ENCODE data around the gene GRAP. TPM values are rescaled to one million over a fixed set of nuclear protein-coding genes. Genes with fewer than 3 reads are reported as not detected.
A peak's percentile ranks its signal among the peaks of the same experiment; 100 is the strongest.

GRAP gene
- total and polyA plus RNA-seq, 7 donors: 0.71 to 2.2 (median 1.7) TPM

DNA sequence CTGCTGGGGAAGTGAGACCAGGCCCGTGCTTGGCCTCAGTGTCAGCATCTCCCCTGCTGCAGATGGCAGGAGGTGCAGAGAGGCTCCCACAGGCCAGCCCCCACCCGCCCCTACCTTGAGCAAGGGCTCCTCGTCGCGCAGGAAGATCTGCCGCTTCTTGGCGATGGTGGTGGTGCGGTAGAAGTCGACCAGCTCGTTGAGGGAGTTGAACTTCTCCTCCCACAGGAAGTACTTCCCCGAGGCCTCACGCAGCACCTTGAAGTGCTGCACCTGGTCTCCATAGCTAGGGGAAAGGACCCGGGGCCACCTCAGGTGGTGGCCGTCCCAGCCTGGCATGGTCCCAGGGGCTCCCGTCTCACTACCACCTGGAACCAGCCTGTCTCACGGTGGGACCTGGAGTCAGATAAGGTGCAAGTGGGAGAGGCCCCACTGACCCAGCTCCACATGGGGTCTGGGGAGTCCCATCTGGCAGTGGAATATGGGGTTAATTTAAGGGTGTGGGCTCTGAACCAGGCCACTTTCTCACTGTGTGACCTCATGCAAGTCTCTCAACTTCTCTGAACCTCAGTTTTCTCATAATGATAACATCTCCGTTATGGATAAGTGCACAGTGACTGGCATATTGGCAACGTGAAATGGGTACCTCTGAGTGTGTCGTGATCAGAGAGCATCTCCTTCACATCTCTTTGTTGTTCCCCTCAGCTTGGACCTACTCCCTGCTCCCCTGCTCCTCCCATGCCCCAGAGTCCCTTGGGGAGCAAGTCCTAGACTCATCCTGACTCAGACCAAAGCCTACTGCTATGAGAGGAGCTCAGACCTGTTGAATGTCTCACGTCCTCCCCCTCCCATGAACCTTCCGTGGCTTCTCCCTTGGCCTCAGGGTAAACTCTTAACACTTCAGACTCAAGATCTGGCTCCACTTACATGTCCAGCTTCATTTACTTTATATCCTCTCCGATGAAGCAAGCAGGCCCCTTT, 22.4 kb downstream of the GRAP start:
- H3K36me3 ChIP-seq (ENCODE audit: insufficient read depth in 1 of 2, low read depth in 1 of 2): no peaks in the 10 kb centered on the region
- TF ChIP-seq, protein P1, sequence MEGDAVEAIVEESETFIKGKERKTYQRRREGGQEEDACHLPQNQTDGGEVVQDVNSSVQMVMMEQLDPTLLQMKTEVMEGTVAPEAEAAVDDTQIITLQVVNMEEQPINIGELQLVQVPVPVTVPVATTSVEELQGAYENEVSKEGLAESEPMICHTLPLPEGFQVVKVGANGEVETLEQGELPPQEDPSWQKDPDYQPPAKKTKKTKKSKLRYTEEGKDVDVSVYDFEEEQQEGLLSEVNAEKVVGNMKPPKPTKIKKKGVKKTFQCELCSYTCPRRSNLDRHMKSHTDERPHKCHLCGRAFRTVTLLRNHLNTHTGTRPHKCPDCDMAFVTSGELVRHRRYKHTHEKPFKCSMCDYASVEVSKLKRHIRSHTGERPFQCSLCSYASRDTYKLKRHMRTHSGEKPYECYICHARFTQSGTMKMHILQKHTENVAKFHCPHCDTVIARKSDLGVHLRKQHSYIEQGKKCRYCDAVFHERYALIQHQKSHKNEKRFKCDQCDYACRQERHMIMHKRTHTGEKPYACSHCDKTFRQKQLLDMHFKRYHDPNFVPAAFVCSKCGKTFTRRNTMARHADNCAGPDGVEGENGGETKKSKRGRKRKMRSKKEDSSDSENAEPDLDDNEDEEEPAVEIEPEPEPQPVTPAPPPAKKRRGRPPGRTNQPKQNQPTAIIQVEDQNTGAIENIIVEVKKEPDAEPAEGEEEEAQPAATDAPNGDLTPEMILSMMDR (IDR thresholded peaks at IDR 0.05): no peak
- H3K27me3 ChIP-seq (ENCODE audit: insufficient read depth in 3 of 3, low read length in 2 of 3): no peaks in the 10 kb centered on the region
- 83 to 87% (median 84%) methylated on average over 21 to 22 of the region's 22 CpGs for WGBS, 3 donors
- no peak overlapping the region for H3K27ac ChIP-seq
- peak; percentile 11 to 39 for DNase-seq
- H3K4me3 ChIP-seq: no peak overlapping the region
- H3K9me3 ChIP-seq: no peaks in the 10 kb centered on the region
- ATAC-seq: no peak
- H3K4me1 ChIP-seq: no peaks in the 10 kb centered on the region
- intact Hi-C loops (cut with DNase I): loop anchor here in 1 of 2 donors (10.0 kb wide), 1 partner anchor 60 kb away; no protein-coding TSS in a partner anchor

GRCh38 chr17:19023209-19023999, 23.4 kb downstream of the GRAP start:
- Histone ChIP-seq H3K36me3 (ENCODE audit: insufficient read depth in 1 of 2, low read depth in 1 of 2) (no peaks in the 10 kb centered on the region), H3K27ac (no peak overlapping the region), H3K4me1 (no peaks in the 10 kb centered on the region), H3K9me3 (no peaks in the 10 kb centered on the region), H3K27me3 (ENCODE audit: insufficient read depth in 3 of 3, low read length in 2 of 3) (no peaks in the 10 kb centered on the region), H3K4me3 (no peak overlapping the region)
- TF ChIP-seq, protein P1 (IDR thresholded peaks at IDR 0.05): no peak
- intact Hi-C loops (cut with DNase I): loop anchor here in 1 of 2 donors (10.0 kb wide), 1 partner anchor 59 kb away; no protein-coding TSS in a partner anchor
- ATAC-seq (no peak), DNase-seq (no peak)
- 78 to 86% (median 84%) methylated on average over 9 of the region's 9 CpGs for WGBS, 3 donors

GRCh38 chr17:19022747-19023146, 24.0 kb downstream of the GRAP start:
- 79 to 97% (median 85%) methylated on average over 5 to 6 of the region's 6 CpGs for WGBS, 3 donors
- Histone ChIP-seq H3K9me3 (no peaks in the 10 kb centered on the region), H3K4me3 (no peak overlapping the region), H3K27ac (no peak overlapping the region), H3K36me3 (ENCODE audit: insufficient read depth in 1 of 2, low read depth in 1 of 2) (no peaks in the 10 kb centered on the region), H3K27me3 (ENCODE audit: insufficient read depth in 3 of 3, low read length in 2 of 3) (no peaks in the 10 kb centered on the region), H3K4me1 (no peaks in the 10 kb centered on the region)
- ATAC-seq: no peak
- intact Hi-C loops (cut with DNase I): loop anchor here in 1 of 2 donors (10.0 kb wide), 1 partner anchor 58 kb away; no protein-coding TSS in a partner anchor
- TF ChIP-seq, protein P1 (IDR thresholded peaks at IDR 0.05): no peak
- peak; percentile 4 to 39 for DNase-seq

DNA sequence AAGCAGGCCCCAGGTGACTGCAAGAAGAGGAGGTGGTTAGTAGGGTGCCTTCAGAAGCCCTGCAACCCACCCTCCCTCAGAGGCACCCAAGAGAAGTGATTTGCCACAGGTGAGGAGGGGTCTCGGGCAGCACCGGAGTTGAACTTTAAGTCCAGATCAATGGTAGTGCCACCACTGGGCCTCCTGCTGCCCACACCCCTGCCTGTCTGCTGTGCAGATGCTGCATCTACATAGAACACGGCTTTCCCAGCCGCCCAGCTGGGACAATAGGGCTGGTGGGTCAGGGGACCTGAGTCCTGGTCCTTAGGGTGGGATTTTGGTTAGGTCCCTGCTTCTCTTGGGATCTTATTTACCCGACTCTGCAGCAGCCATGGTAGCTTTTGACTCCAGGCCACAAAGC, 24.6 kb downstream of the GRAP start:
- Histone ChIP-seq H3K27ac (no peak overlapping the region), H3K27me3 (ENCODE audit: insufficient read depth in 3 of 3, low read length in 2 of 3) (no peaks in the 10 kb centered on the region), H3K9me3 (no peaks in the 10 kb centered on the region), H3K4me3 (no peak overlapping the region), H3K4me1 (no peaks in the 10 kb centered on the region), H3K36me3 (ENCODE audit: insufficient read depth in 1 of 2, low read depth in 1 of 2) (no peaks in the 10 kb centered on the region)
- WGBS, 3 donors: 89 to 95% (median 93%) methylated on average over 5 of the region's 5 CpGs
- ATAC-seq (no peak), DNase-seq (peak in 1 of 2 donors; percentile 7)
- intact Hi-C loops (cut with DNase I): loop anchor here in 1 of 2 donors (10.0 kb wide), 1 partner anchor 57 kb away; no protein-coding TSS in a partner anchor
- TF ChIP-seq, protein P1 (IDR thresholded peaks at IDR 0.05): no peak
